Fibroblast of lung (primary cell): ENCODE measurements around the gene TBX4. TPM values are rescaled to one million over a fixed set of nuclear protein-coding genes. Genes with fewer than 3 reads are reported as not detected.
"Not testable (repeated sequence)": the region's sequence is repeated elsewhere in the genome, so short reads cannot be mapped to it uniquely, and the experiment has no call there.

Source experiments
- DNase-seq, 2 donors: peaks; one replicate each; pipeline versions ENCODE4 v3.0.0 to v3.0.0-alpha.2; 2010; ENCODE audit warnings: low read depth in 2 of 2
- H2AFZ ChIP-seq: 2 replicates; pipeline ENCODE4 v1.5.1; 2012; ENCODE audit warnings: low read length, control low read depth, inconsistent platforms
- H3K27ac ChIP-seq: 2 replicates; pipeline ENCODE4 v1.5.1; 2011; ENCODE audit warnings: low read length, control low read depth; ENCODE audit not compliant: insufficient read depth
- H3K27me3 ChIP-seq: 2 replicates; pipeline ENCODE4 v1.5.1; 2011; ENCODE audit warnings: mild to moderate bottlenecking, low read length; ENCODE audit not compliant: control insufficient read depth, insufficient read depth
- H3K36me3 ChIP-seq: 2 replicates; pipeline ENCODE4 v1.5.1; 2011; ENCODE audit warnings: low read length; ENCODE audit not compliant: control insufficient read depth, insufficient read depth
- H3K4me1 ChIP-seq: 2 replicates; pipeline ENCODE4 v1.5.1; 2011; ENCODE audit warnings: low read length; ENCODE audit not compliant: control insufficient read depth, insufficient read depth; ENCODE audit errors: extremely low read depth
- H3K4me2 ChIP-seq: 2 replicates; pipeline ENCODE4 v1.5.1; 2011; ENCODE audit warnings: low read length, control low read depth; ENCODE audit not compliant: insufficient read depth; ENCODE audit errors: extremely low read depth
- H3K4me3 ChIP-seq, 4 experiments: fragments of 200-600 bp in 1 of 4; sonication (generic) in 1 of 4; replicated peaks in 1 of 4; 2 replicates each; pipeline ENCODE4 v1.5.1; 2011 to 2016; ENCODE audit warnings: low read length in 4 of 4, low read depth in 3 of 4, mild to moderate bottlenecking in 3 of 4, control low read depth in 2 of 4, inconsistent platforms in 1 of 4, mixed read lengths in 1 of 4; ENCODE audit not compliant: insufficient read depth in 1 of 4; ENCODE audit errors: control extremely low read depth in 1 of 4
- H3K79me2 ChIP-seq: 2 replicates; pipeline ENCODE4 v1.5.1; 2012; ENCODE audit warnings: mild to moderate bottlenecking, low read length, inconsistent platforms; ENCODE audit not compliant: control insufficient read depth, insufficient read depth
- H3K9ac ChIP-seq: 2 replicates; pipeline ENCODE4 v1.5.1; 2011; ENCODE audit warnings: mild to moderate bottlenecking, low read length, control low read depth; ENCODE audit not compliant: insufficient read depth
- H3K9me3 ChIP-seq: 2 replicates; pipeline ENCODE4 v1.5.1; 2012; ENCODE audit warnings: low read depth, low read length; ENCODE audit not compliant: control insufficient read depth, insufficient read depth
- H4K20me1 ChIP-seq: 2 replicates; pipeline ENCODE4 v1.5.1; 2011; ENCODE audit warnings: low read length; ENCODE audit not compliant: control insufficient read depth, insufficient read depth; ENCODE audit errors: extremely low read depth
- EZH2 ChIP-seq: IDR thresholded peaks from 2 replicates; pipeline ENCODE4 v1.5.1; 2012; ENCODE audit warnings: low read length, control low read depth, mild to moderate bottlenecking; ENCODE audit errors: missing control alignments
- polyA plus RNA-seq, 2 donors: library from polyadenylated mRNA; depleted of rRNA in 1 of 2; stranded (reverse) in 1 of 2; unstranded in 1 of 2; fragments of >200 nt; gene quantifications; 2 replicates each; pipeline ENCODE4 v1.2.1, GENCODE V29; 2011 to 2012; ENCODE audit warnings: missing spikeins in 1 of 2
- total RNA-seq: library from RNA; depleted of rRNA; stranded (reverse); fragments of >200 nt; gene quantifications from 2 replicates; pipeline ENCODE4 v1.2.1, GENCODE V29; 2014
- TF ChIP-seq, protein P1 (sequence below), 2 donors: IDR thresholded peaks in 1 of 2; conservative IDR thresholded peaks in 1 of 2; 1 replicate in 1 of 2; 2 replicates in 1 of 2; pipeline ENCODE4 v1.5.1; 2011 to 2012; ENCODE audit warnings: low read length in 2 of 2, control low read depth in 1 of 2, inconsistent platforms in 1 of 2, low read depth in 1 of 2, mild to moderate bottlenecking in 1 of 2

Gene TBX4
- total and polyA plus RNA-seq, 2 donors (not counting 1 experiment from before 2014, with no cell fraction given) = 44.1 to 93.9 TPM

DNA sequence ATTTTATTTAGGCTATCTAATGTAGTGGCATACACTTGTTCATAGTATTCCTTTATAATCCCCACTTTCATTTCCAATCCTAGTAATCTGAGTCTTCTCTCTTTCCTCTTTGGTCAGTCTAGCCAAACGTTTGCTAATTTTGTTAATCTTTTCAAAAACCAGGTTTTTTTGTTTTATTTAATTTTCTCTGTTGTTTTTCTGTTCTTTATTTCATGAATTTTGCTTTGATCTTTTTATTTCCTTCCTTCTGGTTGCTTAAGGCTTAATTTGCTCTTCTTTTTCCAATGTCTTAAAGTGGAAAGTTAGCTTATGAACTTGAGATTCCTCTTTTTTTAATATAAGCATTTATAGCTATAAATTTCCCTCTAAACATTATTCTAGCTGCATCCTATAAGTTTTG, 69.9 kb downstream of the TBX4 start:
- no peaks in the 10 kb centered on the region for H3K36me3 ChIP-seq
- no peak for DNase-seq
- H3K9ac ChIP-seq = no peak overlapping the region
- H3K27ac ChIP-seq = no peak overlapping the region
- no peaks in the 10 kb centered on the region for H4K20me1 ChIP-seq
- no peak overlapping the region for H3K4me3 ChIP-seq
- no peaks in the 10 kb centered on the region for H3K4me1 ChIP-seq
- H2AFZ ChIP-seq = no peak overlapping the region
- TF ChIP-seq, protein P1, sequence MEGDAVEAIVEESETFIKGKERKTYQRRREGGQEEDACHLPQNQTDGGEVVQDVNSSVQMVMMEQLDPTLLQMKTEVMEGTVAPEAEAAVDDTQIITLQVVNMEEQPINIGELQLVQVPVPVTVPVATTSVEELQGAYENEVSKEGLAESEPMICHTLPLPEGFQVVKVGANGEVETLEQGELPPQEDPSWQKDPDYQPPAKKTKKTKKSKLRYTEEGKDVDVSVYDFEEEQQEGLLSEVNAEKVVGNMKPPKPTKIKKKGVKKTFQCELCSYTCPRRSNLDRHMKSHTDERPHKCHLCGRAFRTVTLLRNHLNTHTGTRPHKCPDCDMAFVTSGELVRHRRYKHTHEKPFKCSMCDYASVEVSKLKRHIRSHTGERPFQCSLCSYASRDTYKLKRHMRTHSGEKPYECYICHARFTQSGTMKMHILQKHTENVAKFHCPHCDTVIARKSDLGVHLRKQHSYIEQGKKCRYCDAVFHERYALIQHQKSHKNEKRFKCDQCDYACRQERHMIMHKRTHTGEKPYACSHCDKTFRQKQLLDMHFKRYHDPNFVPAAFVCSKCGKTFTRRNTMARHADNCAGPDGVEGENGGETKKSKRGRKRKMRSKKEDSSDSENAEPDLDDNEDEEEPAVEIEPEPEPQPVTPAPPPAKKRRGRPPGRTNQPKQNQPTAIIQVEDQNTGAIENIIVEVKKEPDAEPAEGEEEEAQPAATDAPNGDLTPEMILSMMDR (conservative IDR thresholded peaks at IDR 0.05 in 1 of 2, IDR thresholded peaks at IDR 0.05 in 1 of 2; ENCODE audit: low read depth in 1 of 2, low read length in 2 of 2) = no peak
- no peak for TF ChIP-seq EZH2
- no peaks in the 10 kb centered on the region for H3K27me3 ChIP-seq
- no peak overlapping the region for H3K4me2 ChIP-seq
- H3K79me2 ChIP-seq = no peaks in the 10 kb centered on the region
- no peaks in the 10 kb centered on the region for H3K9me3 ChIP-seq

DNA sequence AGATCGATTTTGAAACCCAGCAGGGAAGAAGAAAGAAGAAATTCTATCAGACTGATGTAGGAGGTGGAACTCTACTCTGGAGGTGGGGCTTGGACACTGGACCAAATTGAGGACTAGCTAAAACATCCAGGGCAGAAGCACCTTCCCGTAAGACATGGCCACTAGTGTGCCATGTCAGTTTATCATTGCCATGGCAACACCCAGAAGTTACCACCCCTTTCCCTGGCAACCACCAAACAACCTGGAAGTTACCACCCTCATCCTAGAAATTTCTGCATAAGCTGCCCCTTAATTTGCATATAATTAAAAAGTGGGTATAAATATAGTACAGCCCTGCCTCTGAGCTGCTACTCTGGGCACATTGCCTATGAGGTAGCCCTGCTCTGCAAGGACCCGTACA, 72.1 kb downstream of the TBX4 start:
- no peak for DNase-seq
- TF ChIP-seq EZH2 = no peak
- TF ChIP-seq, protein P1 (conservative IDR thresholded peaks at IDR 0.05 in 1 of 2, IDR thresholded peaks at IDR 0.05 in 1 of 2; ENCODE audit: low read depth in 1 of 2, low read length in 2 of 2) = no peak
- no peaks in the 10 kb centered on the region for H3K79me2 ChIP-seq
- H3K4me1 ChIP-seq = no peaks in the 10 kb centered on the region
- no peaks in the 10 kb centered on the region for H3K9me3 ChIP-seq
- H3K36me3 ChIP-seq = no peaks in the 10 kb centered on the region
- H3K4me2 ChIP-seq = no peak overlapping the region
- no peaks in the 10 kb centered on the region for H3K27me3 ChIP-seq
- no peak overlapping the region for H3K4me3 ChIP-seq
- H4K20me1 ChIP-seq = no peaks in the 10 kb centered on the region
- H3K27ac ChIP-seq = no peak overlapping the region
- no peak overlapping the region for H3K9ac ChIP-seq
- no peak overlapping the region for H2AFZ ChIP-seq

GRCh38 chr17:61527441-61527840, 75.2 kb downstream of the TBX4 start:
- H3K9ac ChIP-seq, H3K4me3 ChIP-seq, DNase-seq, H2AFZ ChIP-seq, H3K27ac ChIP-seq, H3K9me3 ChIP-seq, H3K36me3 ChIP-seq, H3K4me2 ChIP-seq, H4K20me1 ChIP-seq, H3K27me3 ChIP-seq, H3K79me2 ChIP-seq, H3K4me1 ChIP-seq: not testable (repeated sequence)
